ENCODE measurements around the gene HNRNPD. TPM values are rescaled to one million over a fixed set of nuclear protein-coding genes. Genes with fewer than 3 reads are reported as not detected.
"Not testable (repeated sequence)": the region's sequence is repeated elsewhere in the genome, so short reads cannot be mapped to it uniquely, and the experiment has no call there.

Gene HNRNPD
- total RNA-seq, 1 experiment from 2014 or later = 580 TPM

GRCh38 chr4:82320351-82320750 lies 53.4 kb downstream of the HNRNPD start:
- CTCF ChIA-PET = interaction anchor here (0.6 to 1.7 kb wide), 2 partner anchors 35 to 407 kb away, joined by 3 to 5 read pairs; no protein-coding TSS in a partner anchor
- DNase-seq (ENCODE audit: low spot score) (no peak), ATAC-seq (no peak)
- H3K4me1 Mint-ChIP-seq = no peaks in the 10 kb centered on the region
- H3K27ac Mint-ChIP-seq = no peak overlapping the region
- POLR2A ChIA-PET = no interaction called here
- no peak for TF ChIP-seq ATF3 (CRISPR knock-in tag; conservative IDR thresholded peaks at IDR 0.05)
- no peak for TF ChIP-seq ZNF121 (CRISPR knock-in tag; IDR thresholded peaks at IDR 0.05)
- no peak for TF ChIP-seq ZBTB21 (CRISPR knock-in tag; IDR thresholded peaks at IDR 0.05; ENCODE audit: borderline replicate concordance)
- TF ChIP-seq HMGXB4 (CRISPR knock-in tag; IDR thresholded peaks at IDR 0.05) = no peak
- H3K36me3 Mint-ChIP-seq = peaks cover 6% of the 10 kb centered on the region
- no peaks in the 10 kb centered on the region for H3K27me3 Mint-ChIP-seq (ENCODE audit: low read depth)
- H3K4me3 Mint-ChIP-seq = no peak overlapping the region
- peaks cover 25% of the 10 kb centered on the region for H3K9me3 Mint-ChIP-seq

GRCh38 chr4:82303063-82303462 lies 70.7 kb downstream of the HNRNPD start:
- H3K27me3 Mint-ChIP-seq (ENCODE audit: low read depth); H3K4me1 Mint-ChIP-seq; H3K27ac Mint-ChIP-seq; H3K4me3 Mint-ChIP-seq; ATAC-seq; POLR2A ChIA-PET: not testable (repeated sequence)
- Mint-ChIP-seq H3K9me3 (peaks cover 41% of the 10 kb centered on the region), H3K36me3 (peaks cover 12% of the 10 kb centered on the region)
- peak; percentile 28; the same call in 1 of the 2 replicates for TF ChIP-seq FOXK1 (CRISPR knock-in tag; IDR thresholded peaks at IDR 0.05)
- DNase-seq (ENCODE audit: low spot score) = peak; percentile 32
- CTCF ChIA-PET = interaction anchor here (3.4 kb wide), 1 partner anchor 18 kb away, joined by 12 read pairs; no protein-coding TSS in a partner anchor

Other genes starting within 250 kb of the HNRNPD start
- 346 to 361 TPM (median 359 TPM) in 3 replicates for gene HNRNPDL, start 56.5 kb upstream of the HNRNPD start, total RNA-seq (2021)
- gene ENOPH1, start 56.6 kb upstream of the HNRNPD start, total RNA-seq (2021) = 72.3 to 78.3 TPM (median 75.0 TPM) in 3 replicates
- 2.3 to 2.7 TPM (median 2.6 TPM) in 3 replicates for gene TMEM150C, start 188.0 kb upstream of the HNRNPD start, total RNA-seq (2021)

All from WTC11 (cell line).